GM20431 (cell line): Measurements from ENCODE around the gene CHST9.

Experiments
- in situ Hi-C: fragments of 300-500 bp; cut with MseI, MboI; formaldehyde crosslinking; loops from one replicate; pipeline ENCODE4 v1.15.0; 2020; ENCODE audit warnings: low sequenced_read_pairs; ENCODE audit not compliant: unreplicated experiment

Gene CHST9

GRCh38 chr18:26901020-26901419 is 284.1 kb downstream of the CHST9 start:
- in situ Hi-C loops = no loop called here

- in situ Hi-C loops = no loop called here
Observed at GRCh38 chr18:26894426-26894825, 290.7 kb downstream of the CHST9 start.

GRCh38 chr18:26893996-26894395 is 291.1 kb downstream of the CHST9 start:
- in situ Hi-C loops = no loop called here

- in situ Hi-C loops = no loop called here
Observed at GRCh38 chr18:26888259-26888658, 296.8 kb downstream of the CHST9 start.

- in situ Hi-C loops = no loop called here
Observed at GRCh38 chr18:26875040-26875654, 310.0 kb downstream of the CHST9 start.

GRCh38 chr18:26874283-26874682 is 310.8 kb downstream of the CHST9 start:
- in situ Hi-C loops = no loop called here

- in situ Hi-C loops = no loop called here
Observed at GRCh38 chr18:26869640-26870039, 315.5 kb downstream of the CHST9 start.

GRCh38 chr18:26868968-26869586 is 316.0 kb downstream of the CHST9 start:
- in situ Hi-C loops = no loop called here

GRCh38 chr18:26867471-26867870 is 317.6 kb downstream of the CHST9 start:
- in situ Hi-C loops = no loop called here

- in situ Hi-C loops = no loop called here
Observed at GRCh38 chr18:26865557-26865956, 319.6 kb downstream of the CHST9 start, which contains the start of gene AQP4. Gene AQP4, minus strand, starts transcription at chr18:26865707. Its CDS starts 18 bp downstream, at chr18:26865689.

- in situ Hi-C loops = no loop called here
Observed at GRCh38 chr18:26864658-26865057, 320.4 kb downstream of the CHST9 start.

- in situ Hi-C loops = no loop called here
Observed at GRCh38 chr18:26863921-26864497, 321.1 kb downstream of the CHST9 start.

- in situ Hi-C loops = no loop called here
Observed at GRCh38 chr18:26863122-26863879, 321.8 kb downstream of the CHST9 start.

- in situ Hi-C loops = no loop called here
Observed at GRCh38 chr18:26862084-26862483, 323.0 kb downstream of the CHST9 start.
